Hippocampal formation (tissue), 2 donors: ENCODE results near the gene TSGA10.
"Not testable (repeated sequence)": the region's sequence is repeated elsewhere in the genome, so short reads cannot be mapped to it uniquely, and the experiment has no call there.

Source experiments
- DNase-seq, 2 donors: peaks; one replicate each; lab custom pipeline; 2025; lab: John Stamatoyannopoulos, UW

The TSGA10 gene

GRCh38 chr2:99152199-99152895, 2.4 kb downstream of the TSGA10 start:
- DNase-seq = no peak

- no peak for DNase-seq
Measured at GRCh38 chr2:99150706-99151105, 4.0 kb downstream of the TSGA10 start.

GRCh38 chr2:99141110-99142108, 13.3 kb downstream of the TSGA10 start, which contains the start of gene C2orf15:
TSS of gene C2orf15 (plus strand) at chr2:99141707. CDS start at chr2:99150559, 8,852 bp downstream.
- DNase-seq = peak; percentile 93

GRCh38 chr2:99140860-99141109, 14.0 kb downstream of the TSGA10 start:
- DNase-seq = no peak

GRCh38 chr2:99140056-99140859, 14.5 kb downstream of the TSGA10 start:
- peak in 1 of 2 donors; percentile 67 for DNase-seq

- no peak for DNase-seq
Measured at GRCh38 chr2:99139003-99139402, 15.7 kb downstream of the TSGA10 start.

- DNase-seq = not testable (repeated sequence)
Measured at GRCh38 chr2:99135044-99135556, 19.6 kb downstream of the TSGA10 start.

- DNase-seq = no peak
Measured at GRCh38 chr2:99127981-99128380, 26.8 kb downstream of the TSGA10 start.

GRCh38 chr2:99112617-99113016, 42.1 kb downstream of the TSGA10 start:
- peak; percentile 12 to 35 for DNase-seq

- DNase-seq = no peak
Measured at GRCh38 chr2:99111945-99112344, 42.8 kb downstream of the TSGA10 start.

- DNase-seq = no peak
Measured at GRCh38 chr2:99111236-99111635, 43.5 kb downstream of the TSGA10 start.

- DNase-seq = no peak
Measured at GRCh38 chr2:99106913-99107312, 47.8 kb downstream of the TSGA10 start.

GRCh38 chr2:99104006-99104405, 50.7 kb downstream of the TSGA10 start:
- DNase-seq = no peak

GRCh38 chr2:99101697-99102096, 53.0 kb downstream of the TSGA10 start:
- DNase-seq = peak in 1 of 2 donors; percentile 23

- no peak for DNase-seq
Measured at GRCh38 chr2:99096728-99097127, 58.0 kb downstream of the TSGA10 start.

- no peak for DNase-seq
Measured at GRCh38 chr2:99088017-99088416, 66.7 kb downstream of the TSGA10 start.

GRCh38 chr2:99086385-99086784, 68.4 kb downstream of the TSGA10 start:
- DNase-seq = no peak

GRCh38 chr2:99085421-99085820, 69.3 kb downstream of the TSGA10 start:
- no peak for DNase-seq

- no peak for DNase-seq
Measured at GRCh38 chr2:99084256-99084655, 70.5 kb downstream of the TSGA10 start.

GRCh38 chr2:99081891-99082290, 72.9 kb downstream of the TSGA10 start:
- DNase-seq = no peak

GRCh38 chr2:99079226-99079625, 75.5 kb downstream of the TSGA10 start:
- DNase-seq = no peak

- no peak for DNase-seq
Measured at GRCh38 chr2:99072551-99072950, 82.2 kb downstream of the TSGA10 start.
